Progenitor cell of endocrine pancreas (in vitro differentiated cells): Measurements from ENCODE around the gene SLC25A21. TPM values are rescaled to one million over a fixed set of nuclear protein-coding genes. Genes with fewer than 3 reads are reported as not detected.

ENCODE experiments used
- DNase-seq: peaks from one replicate; pipeline ENCODE4 v3.0.0; 2021; ENCODE audit warnings: low spot score; ENCODE audit not compliant: unreplicated experiment
- H3K27ac Mint-ChIP-seq: 2 replicates; pipeline ENCODE4 v1.8.0; 2021; ENCODE audit warnings: mild to moderate bottlenecking, moderate library complexity, mixed read lengths
- H3K27me3 Mint-ChIP-seq: 2 replicates; pipeline ENCODE4 v1.8.0; 2021; ENCODE audit warnings: mixed read lengths
- H3K36me3 Mint-ChIP-seq: 2 replicates; pipeline ENCODE4 v1.8.0; 2022; ENCODE audit warnings: mixed read lengths; ENCODE audit not compliant: insufficient read depth
- H3K4me1 Mint-ChIP-seq: 2 replicates; pipeline ENCODE4 v1.8.0; 2021; ENCODE audit warnings: low read depth, mixed read lengths
- H3K4me3 Mint-ChIP-seq: 2 replicates; pipeline ENCODE4 v1.8.0; 2021; ENCODE audit warnings: low read depth, mild to moderate bottlenecking, moderate library complexity, mixed read lengths
- H3K9me3 Mint-ChIP-seq: 2 replicates; pipeline ENCODE4 v1.8.0; 2021; ENCODE audit warnings: low read depth, mixed read lengths
- total RNA-seq: library from RNA; stranded (reverse); gene quantifications from 2 replicates; pipeline ENCODE4 v1.2.1, GENCODE V29; 2021
- TF ChIP-seq, protein P1 (sequence below): fragments of 200-600 bp; sonication (generic); IDR thresholded peaks from one replicate; pipeline ENCODE4 v1.5.0; 2021; ENCODE audit warnings: antibody characterized with exemption, mild to moderate bottlenecking; ENCODE audit not compliant: unreplicated experiment

Gene SLC25A21
- total RNA-seq, 1 donor from 2014 or later = 2.5 TPM

DNA sequence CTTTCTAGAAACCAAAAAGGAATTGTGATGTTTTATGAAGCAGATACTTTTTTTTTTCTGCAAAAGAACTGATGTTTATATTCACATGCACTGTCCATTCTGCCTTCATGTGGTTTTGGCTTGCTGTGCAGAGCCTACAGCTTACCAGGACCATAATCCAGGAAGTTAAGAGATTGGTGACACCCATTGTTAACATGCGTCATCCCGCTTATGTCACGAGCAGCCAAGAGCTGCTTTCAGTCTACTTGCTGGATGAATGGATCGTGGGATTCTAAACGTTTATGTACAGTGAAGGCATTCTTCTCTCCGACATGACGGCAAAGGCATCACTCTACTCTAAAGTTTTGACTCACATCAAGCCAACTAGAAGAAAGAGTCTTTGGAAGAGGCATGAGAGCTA lies 434.1 kb downstream of the SLC25A21 start:
- H3K4me3 Mint-ChIP-seq = no peak overlapping the region
- peaks cover 23% of the 10 kb centered on the region for H3K27me3 Mint-ChIP-seq
- no peaks in the 10 kb centered on the region for H3K4me1 Mint-ChIP-seq
- TF ChIP-seq, protein P1, sequence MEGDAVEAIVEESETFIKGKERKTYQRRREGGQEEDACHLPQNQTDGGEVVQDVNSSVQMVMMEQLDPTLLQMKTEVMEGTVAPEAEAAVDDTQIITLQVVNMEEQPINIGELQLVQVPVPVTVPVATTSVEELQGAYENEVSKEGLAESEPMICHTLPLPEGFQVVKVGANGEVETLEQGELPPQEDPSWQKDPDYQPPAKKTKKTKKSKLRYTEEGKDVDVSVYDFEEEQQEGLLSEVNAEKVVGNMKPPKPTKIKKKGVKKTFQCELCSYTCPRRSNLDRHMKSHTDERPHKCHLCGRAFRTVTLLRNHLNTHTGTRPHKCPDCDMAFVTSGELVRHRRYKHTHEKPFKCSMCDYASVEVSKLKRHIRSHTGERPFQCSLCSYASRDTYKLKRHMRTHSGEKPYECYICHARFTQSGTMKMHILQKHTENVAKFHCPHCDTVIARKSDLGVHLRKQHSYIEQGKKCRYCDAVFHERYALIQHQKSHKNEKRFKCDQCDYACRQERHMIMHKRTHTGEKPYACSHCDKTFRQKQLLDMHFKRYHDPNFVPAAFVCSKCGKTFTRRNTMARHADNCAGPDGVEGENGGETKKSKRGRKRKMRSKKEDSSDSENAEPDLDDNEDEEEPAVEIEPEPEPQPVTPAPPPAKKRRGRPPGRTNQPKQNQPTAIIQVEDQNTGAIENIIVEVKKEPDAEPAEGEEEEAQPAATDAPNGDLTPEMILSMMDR = no peak
- no peaks in the 10 kb centered on the region for H3K36me3 Mint-ChIP-seq
- no peak for DNase-seq
- no peak overlapping the region for H3K27ac Mint-ChIP-seq
- H3K9me3 Mint-ChIP-seq = peaks cover under 1% of the 10 kb centered on the region

DNA sequence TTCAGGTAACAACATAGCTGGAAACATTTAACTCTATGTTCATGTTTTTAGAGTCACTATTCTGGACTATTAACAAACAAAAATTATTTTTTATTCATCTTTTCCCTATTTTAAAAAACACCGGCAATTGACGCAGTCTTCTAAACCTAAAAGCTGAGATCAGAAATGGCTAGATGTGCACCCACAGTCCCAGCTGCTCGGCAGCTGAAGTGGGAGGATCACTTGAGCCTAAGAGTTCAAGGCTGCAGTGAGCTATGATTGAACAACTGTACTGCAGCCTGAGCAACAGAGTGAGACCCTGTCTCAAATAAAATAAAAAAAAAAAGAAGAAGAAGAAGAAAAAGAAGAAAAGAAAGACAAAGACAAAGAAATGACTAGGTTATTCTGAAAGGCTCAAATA lies 446.3 kb downstream of the SLC25A21 start:
- Mint-ChIP-seq H3K4me3 (no peak overlapping the region), H3K36me3 (no peaks in the 10 kb centered on the region), H3K27me3 (peaks cover 31% of the 10 kb centered on the region), H3K4me1 (peaks cover 12% of the 10 kb centered on the region), H3K9me3 (no peaks in the 10 kb centered on the region), H3K27ac (no peak overlapping the region)
- no peak for DNase-seq
- TF ChIP-seq, protein P1 = no peak

DNA sequence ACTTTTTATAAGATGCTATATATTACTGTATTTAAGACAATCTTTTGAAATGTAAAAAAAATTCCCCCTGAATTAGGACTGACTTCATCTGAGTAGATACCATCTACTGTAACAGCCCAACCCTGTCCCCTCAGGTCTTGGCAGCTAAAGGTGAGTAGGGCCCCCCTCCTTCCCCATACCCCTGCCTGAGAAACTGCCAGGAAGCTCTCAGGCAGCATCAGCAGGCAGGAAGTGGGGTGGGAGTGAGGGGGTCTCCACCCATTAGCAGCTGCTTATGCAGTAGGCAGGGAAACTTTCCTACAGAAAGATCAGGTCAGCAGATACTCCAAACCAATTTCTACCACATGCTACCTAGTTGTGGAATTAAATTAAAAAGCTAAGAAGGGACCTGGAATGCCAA lies 448.2 kb downstream of the SLC25A21 start:
- H3K27me3 Mint-ChIP-seq = peaks cover 35% of the 10 kb centered on the region
- no peak for DNase-seq
- TF ChIP-seq, protein P1 = no peak
- no peak overlapping the region for H3K27ac Mint-ChIP-seq
- H3K36me3 Mint-ChIP-seq = no peaks in the 10 kb centered on the region
- peaks cover 12% of the 10 kb centered on the region for H3K4me1 Mint-ChIP-seq
- no peaks in the 10 kb centered on the region for H3K9me3 Mint-ChIP-seq
- H3K4me3 Mint-ChIP-seq = no peak overlapping the region

DNA sequence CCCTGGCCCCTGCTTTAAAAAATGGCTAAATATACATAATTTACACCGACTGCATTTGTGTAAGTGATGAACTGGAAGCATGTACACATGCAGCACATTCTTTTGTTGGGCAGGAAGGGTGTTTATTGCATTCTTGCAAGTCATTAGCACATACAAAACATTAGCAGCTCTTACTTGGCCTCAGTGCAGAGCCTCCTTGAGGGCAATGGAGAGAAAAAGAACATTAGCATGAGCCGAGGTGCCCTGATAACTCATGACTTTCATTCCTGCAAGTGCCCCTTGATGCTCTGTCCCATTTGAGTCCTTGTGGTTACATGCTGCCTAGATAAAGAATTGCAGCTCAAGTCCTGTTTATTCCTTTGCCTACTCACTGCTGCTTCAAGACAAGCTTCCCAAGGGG lies 448.9 kb downstream of the SLC25A21 start:
- H3K36me3 Mint-ChIP-seq = no peaks in the 10 kb centered on the region
- no peak for DNase-seq
- H3K4me3 Mint-ChIP-seq = no peak overlapping the region
- H3K9me3 Mint-ChIP-seq = no peaks in the 10 kb centered on the region
- no peak overlapping the region for H3K27ac Mint-ChIP-seq
- TF ChIP-seq, protein P1 = no peak
- peaks cover 12% of the 10 kb centered on the region for H3K4me1 Mint-ChIP-seq
- peaks cover 39% of the 10 kb centered on the region for H3K27me3 Mint-ChIP-seq

DNA sequence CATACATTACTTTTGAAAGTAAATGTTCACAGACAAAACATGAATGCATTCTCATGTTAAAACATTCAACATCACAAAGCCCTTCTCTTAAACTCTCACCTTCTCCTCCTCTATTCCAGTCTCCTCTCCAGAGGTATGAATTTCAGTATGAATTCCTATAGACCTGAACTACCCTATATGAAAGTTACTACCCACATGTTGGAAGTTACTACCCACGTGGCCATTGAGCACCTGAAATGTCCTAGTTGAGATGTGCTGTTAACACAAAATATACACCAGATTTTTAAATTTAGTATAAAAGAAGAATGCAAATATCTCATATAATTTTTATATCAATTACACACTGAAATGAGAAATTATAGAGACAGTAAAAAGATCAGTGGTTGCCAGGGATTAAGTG lies 450.5 kb downstream of the SLC25A21 start:
- Mint-ChIP-seq H3K27ac (no peak overlapping the region), H3K36me3 (no peaks in the 10 kb centered on the region), H3K4me3 (no peak overlapping the region), H3K4me1 (peaks cover 16% of the 10 kb centered on the region), H3K27me3 (peaks cover 51% of the 10 kb centered on the region), H3K9me3 (no peaks in the 10 kb centered on the region)
- no peak for DNase-seq
- TF ChIP-seq, protein P1 = no peak
